Measurements from ENCODE around the gene CDKL2. TPM values are rescaled to one million over a fixed set of nuclear protein-coding genes. Genes with fewer than 3 reads are reported as not detected.

The CDKL2 gene
- total RNA-seq, 1 experiment from 2014 or later = 1.5 TPM

GRCh38 chr4:75637176-75637575 lies 6.8 kb upstream of the CDKL2 start:
- no peaks in the 10 kb centered on the region for H3K79me1 ChIP-seq (ENCODE audit: insufficient read depth, low read depth, low read length, poor library complexity, severe bottlenecking)
- no peak overlapping the region for H2AFZ ChIP-seq (ENCODE audit: low read length)
- no peaks in the 10 kb centered on the region for H3K27me3 ChIP-seq (ENCODE audit: insufficient read depth, low read length)
- no peak overlapping the region for H3K9ac ChIP-seq (ENCODE audit: extremely low read depth, insufficient read length, low read length)
- H3K27ac ChIP-seq (ENCODE audit: insufficient read length, low read depth, low read length) = no peak overlapping the region
- no peaks in the 10 kb centered on the region; the same call in 1 of the 2 replicates for H3K4me1 ChIP-seq (ENCODE audit: insufficient read depth, low read length)
- H3K27ac Mint-ChIP-seq = no peak overlapping the region
- H2BK20ac ChIP-seq (ENCODE audit: low read depth, low read length, poor library complexity, severe bottlenecking) = no peak overlapping the region
- no peak overlapping the region for H3K4me2 ChIP-seq (ENCODE audit: insufficient read depth, insufficient read length, low read length)
- no peaks in the 10 kb centered on the region for H4K20me1 ChIP-seq (ENCODE audit: control insufficient read depth, insufficient read depth, insufficient read length)
- no peak overlapping the region for H3K14ac ChIP-seq (ENCODE audit: insufficient read depth, low read length)
- H2BK15ac ChIP-seq (ENCODE audit: low read depth, low read length) = no peak overlapping the region
- no peak overlapping the region for H3T11ph ChIP-seq (ENCODE audit: low read length)
- H3K4me3 Mint-ChIP-seq = no peak overlapping the region
- H2BK5ac ChIP-seq (ENCODE audit: insufficient read length, low read length) = no peak overlapping the region
- no peak overlapping the region for H2AK5ac ChIP-seq (ENCODE audit: insufficient read length, low read length)
- H3K27me3 Mint-ChIP-seq (ENCODE audit: low read depth) = no peaks in the 10 kb centered on the region; the same call in 1 of the 2 replicates
- DNase-seq = no peak
- no peak overlapping the region for H3K18ac ChIP-seq (ENCODE audit: insufficient read length, low read depth, low read length)
- H3K23ac ChIP-seq (ENCODE audit: insufficient read length, low read depth, low read length) = no peak overlapping the region
- WGBS (ENCODE audit: extremely low coverage, insufficient read length, low lambda C conversion rate) = no CpG with 5 or more reads among the region's 1 CpG
- no peaks in the 10 kb centered on the region for H3K9me3 ChIP-seq (ENCODE audit: control insufficient read depth, low read depth, low read length)
- no peak overlapping the region for H4K8ac ChIP-seq (replicated peaks; ENCODE audit: insufficient read length, low read depth, low read length)
- H3K23me2 ChIP-seq (ENCODE audit: insufficient read length, low read depth, low read length, poor library complexity, severe bottlenecking) = no peaks in the 10 kb centered on the region
- H2BK120ac ChIP-seq (ENCODE audit: low read depth, low read length, poor library complexity, severe bottlenecking) = no peak overlapping the region
- no peak overlapping the region for H3K56ac ChIP-seq (ENCODE audit: insufficient read length, low read depth, low read length)
- peaks cover 0 to 2% of the 10 kb centered on the region in 2 experiments; a peak in 2 of 4 replicates for H3K4me1 Mint-ChIP-seq
- H2BK12ac ChIP-seq (ENCODE audit: insufficient read length, low read depth, low read length) = no peak overlapping the region
- no peaks in the 10 kb centered on the region for H3K79me2 ChIP-seq (ENCODE audit: insufficient read depth, low read length)
- no peak overlapping the region for H3K4ac ChIP-seq (ENCODE audit: low read depth, low read length)
- H4K5ac ChIP-seq (ENCODE audit: insufficient read length, low read depth, low read length) = no peak overlapping the region
- peaks cover 0 to 11% (median 6%) of the 10 kb centered on the region in 3 experiments; a peak in 3 of 7 replicates for H3K36me3 Mint-ChIP-seq (ENCODE audit: insufficient read depth in 1 of 3, low read depth in 3 of 3)
- H3K9me3 Mint-ChIP-seq = no peaks in the 10 kb centered on the region
- TF ChIP-seq CTCF (conservative IDR thresholded peaks at IDR 0.05) = no peak
- H4K91ac ChIP-seq (ENCODE audit: insufficient read length, low read depth, low read length) = no peak overlapping the region

Measured in H9 (cell line).